LHCN-M2 (cell line): ENCODE data around the gene PPP1R1B. TPM values are rescaled to one million over a fixed set of nuclear protein-coding genes. Genes with fewer than 3 reads are reported as not detected.

ENCODE experiments used
- DNase-seq: peaks from one replicate; pipeline ENCODE4 v3.0.0-alpha.2; 2012; ENCODE audit warnings: low read depth
- total RNA-seq: library from RNA; depleted of rRNA; stranded (reverse); fragments of >200 nt; gene quantifications from 2 replicates; pipeline ENCODE4 v1.2.3, GENCODE V29; 2014

Gene PPP1R1B
- total RNA-seq, 1 experiment from 2014 or later: not detected

GRCh38 chr17:39632153-39632941 lies 5.6 kb downstream of the PPP1R1B start:
- no peak for DNase-seq

- no peak for DNase-seq
These were observed 6.9 kb downstream of the PPP1R1B start for GRCh38 chr17:39633570-39634183.

GRCh38 chr17:39634384-39634871 lies 7.7 kb downstream of the PPP1R1B start:
- DNase-seq: peak; percentile 51

- DNase-seq: no peak
These were observed 8.9 kb downstream of the PPP1R1B start for GRCh38 chr17:39635614-39636176.

- DNase-seq: no peak
These were observed 9.8 kb downstream of the PPP1R1B start for GRCh38 chr17:39636587-39636926.

GRCh38 chr17:39636927-39637736 lies 10.4 kb downstream of the PPP1R1B start, which contains the start of gene STARD3:
STARD3 (plus strand) TSS chr17:39637144; CDS start chr17:39653532, 16,388 bp downstream.
- peak; percentile 77 for DNase-seq

- no peak for DNase-seq
These were observed 11.6 kb downstream of the PPP1R1B start for GRCh38 chr17:39638317-39638716.

GRCh38 chr17:39639043-39639442 lies 12.3 kb downstream of the PPP1R1B start:
- DNase-seq: no peak

GRCh38 chr17:39639566-39640458 lies 13.1 kb downstream of the PPP1R1B start:
- no peak for DNase-seq

- no peak for DNase-seq
These were observed 13.9 kb downstream of the PPP1R1B start for GRCh38 chr17:39640591-39641031.

GRCh38 chr17:39641097-39641496 lies 14.3 kb downstream of the PPP1R1B start:
- no peak for DNase-seq

- no peak for DNase-seq
These were observed 15.1 kb downstream of the PPP1R1B start for GRCh38 chr17:39641883-39642282.

- DNase-seq: no peak
These were observed 15.7 kb downstream of the PPP1R1B start for GRCh38 chr17:39642291-39643074.

GRCh38 chr17:39643271-39643670 lies 16.5 kb downstream of the PPP1R1B start:
- DNase-seq: peak; percentile 69

- DNase-seq: no peak
These were observed 20.5 kb downstream of the PPP1R1B start for GRCh38 chr17:39647256-39647655.

- DNase-seq: no peak
These were observed 22.0 kb downstream of the PPP1R1B start for GRCh38 chr17:39648616-39649366.

- no peak for DNase-seq
These were observed 23.4 kb downstream of the PPP1R1B start for GRCh38 chr17:39650121-39650579.

GRCh38 chr17:39651923-39652586 lies 25.3 kb downstream of the PPP1R1B start:
- no peak for DNase-seq
